ENCODE data around the gene NELL1. TPM values are rescaled to one million over a fixed set of nuclear protein-coding genes. Genes with fewer than 3 reads are reported as not detected.

Gene NELL1
- total RNA-seq, 1 experiment from 2014 or later: not detected

DNA sequence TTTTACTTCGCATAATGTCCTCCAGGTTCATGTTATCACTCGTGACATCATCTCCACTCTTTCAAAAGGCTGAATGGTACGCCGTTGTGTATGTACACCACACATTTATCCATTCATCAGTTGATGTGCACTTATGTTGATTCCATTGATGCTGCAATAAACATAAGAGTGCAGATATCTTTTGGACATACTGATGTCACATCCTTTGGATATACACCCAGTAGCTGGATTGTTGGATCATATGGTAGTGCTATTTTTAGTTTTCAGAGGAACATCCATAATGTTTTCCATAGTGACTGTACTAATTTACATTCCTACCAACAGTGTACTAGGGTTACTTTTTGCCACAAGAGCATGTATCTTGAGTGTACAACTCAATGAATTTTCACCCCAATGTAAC lies 25.0 kb upstream of the NELL1 start:
- Histone ChIP-seq H3F3A (ENCODE audit: low read length, unreplicated experiment) (no peaks in the 10 kb centered on the region), H3K9me3 (ENCODE audit: low read length) (no peaks in the 10 kb centered on the region), H3K9me2 (replicated peaks; ENCODE audit: low read length) (no peaks in the 10 kb centered on the region), H2AFZ (ENCODE audit: low read length) (no peak overlapping the region), H3K4me3 (ENCODE audit: low read length) (no peak overlapping the region), H4K20me1 (ENCODE audit: low read length) (no peaks in the 10 kb centered on the region), H3K9ac (ENCODE audit: low read length) (no peak overlapping the region), H3K27me3 (ENCODE audit: low read length) (peaks cover 8% of the 10 kb centered on the region; the same call in 1 of the 2 replicates), H3K4me1 (ENCODE audit: insufficient read depth, low read length) (no peaks in the 10 kb centered on the region), H3K27ac (ENCODE audit: low read length) (no peak overlapping the region), H3K36me3 (ENCODE audit: low read depth, low read length) (no peaks in the 10 kb centered on the region; the same call in 1 of the 2 replicates), H3K4me2 (ENCODE audit: low read length) (no peak overlapping the region), H3K79me2 (ENCODE audit: low read length) (no peaks in the 10 kb centered on the region)
- ATAC-seq (no peak), DNase-seq (no peak)
- TF ChIP-seq EZH2 (IDR thresholded peaks at IDR 0.05; ENCODE audit: low read length, unreplicated experiment) (no peak), EZH2phosphoT487 (IDR thresholded peaks at IDR 0.05; ENCODE audit: borderline replicate concordance, low read length) (no peak)
- TF ChIP-seq, protein P1, sequence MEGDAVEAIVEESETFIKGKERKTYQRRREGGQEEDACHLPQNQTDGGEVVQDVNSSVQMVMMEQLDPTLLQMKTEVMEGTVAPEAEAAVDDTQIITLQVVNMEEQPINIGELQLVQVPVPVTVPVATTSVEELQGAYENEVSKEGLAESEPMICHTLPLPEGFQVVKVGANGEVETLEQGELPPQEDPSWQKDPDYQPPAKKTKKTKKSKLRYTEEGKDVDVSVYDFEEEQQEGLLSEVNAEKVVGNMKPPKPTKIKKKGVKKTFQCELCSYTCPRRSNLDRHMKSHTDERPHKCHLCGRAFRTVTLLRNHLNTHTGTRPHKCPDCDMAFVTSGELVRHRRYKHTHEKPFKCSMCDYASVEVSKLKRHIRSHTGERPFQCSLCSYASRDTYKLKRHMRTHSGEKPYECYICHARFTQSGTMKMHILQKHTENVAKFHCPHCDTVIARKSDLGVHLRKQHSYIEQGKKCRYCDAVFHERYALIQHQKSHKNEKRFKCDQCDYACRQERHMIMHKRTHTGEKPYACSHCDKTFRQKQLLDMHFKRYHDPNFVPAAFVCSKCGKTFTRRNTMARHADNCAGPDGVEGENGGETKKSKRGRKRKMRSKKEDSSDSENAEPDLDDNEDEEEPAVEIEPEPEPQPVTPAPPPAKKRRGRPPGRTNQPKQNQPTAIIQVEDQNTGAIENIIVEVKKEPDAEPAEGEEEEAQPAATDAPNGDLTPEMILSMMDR (conservative IDR thresholded peaks at IDR 0.05; ENCODE audit: low read depth, low read length): no peak
- ChIA-PET POLR2A (ENCODE audit: unreplicated experiment) (no interaction called here), CTCF (no interaction called here)
- intact Hi-C loops (cut with micrococcal nuclease): no loop called here
- BruUV-seq (replicated peaks): no TSS peak

DNA sequence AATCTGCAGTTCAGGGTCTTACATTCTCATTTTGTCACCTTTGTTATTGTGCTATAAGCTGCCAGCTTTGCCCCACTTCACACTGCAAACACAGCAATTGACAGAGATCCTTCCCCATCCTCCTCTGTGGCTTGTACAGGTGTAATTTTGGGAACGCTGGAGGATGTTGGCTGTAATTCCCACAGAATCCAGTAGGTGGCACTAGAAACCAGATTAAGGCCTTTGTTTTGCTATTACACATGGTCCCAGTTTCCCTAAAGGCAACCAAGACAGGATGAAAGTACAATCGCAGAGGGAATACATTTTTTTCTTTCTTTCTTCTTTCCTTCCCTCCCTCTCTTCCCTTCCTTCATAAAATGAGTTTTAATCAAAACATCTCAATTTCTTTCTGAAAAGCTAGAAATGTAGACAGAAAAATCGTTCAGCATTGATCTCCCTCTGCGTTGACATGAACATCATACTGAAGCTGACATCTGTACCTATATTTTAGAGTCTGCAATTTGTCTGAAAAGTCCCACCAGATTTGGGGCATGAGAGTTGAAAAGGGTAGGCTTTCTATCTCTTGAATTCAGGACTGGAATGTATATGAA lies 21.3 kb upstream of the NELL1 start:
- no peak overlapping the region for H3K27ac ChIP-seq (ENCODE audit: low read length)
- no peak overlapping the region for H2AFZ ChIP-seq (ENCODE audit: low read length)
- H3F3A ChIP-seq (ENCODE audit: low read length, unreplicated experiment): no peaks in the 10 kb centered on the region
- H3K9me3 ChIP-seq (ENCODE audit: low read length): no peaks in the 10 kb centered on the region
- H3K4me3 ChIP-seq (ENCODE audit: low read length): no peak overlapping the region
- H3K36me3 ChIP-seq (ENCODE audit: low read depth, low read length): no peaks in the 10 kb centered on the region; the same call in 1 of the 2 replicates
- no peaks in the 10 kb centered on the region for H3K9me2 ChIP-seq (replicated peaks; ENCODE audit: low read length)
- no peaks in the 10 kb centered on the region for H3K79me2 ChIP-seq (ENCODE audit: low read length)
- H4K20me1 ChIP-seq (ENCODE audit: low read length): no peaks in the 10 kb centered on the region
- intact Hi-C loops (cut with micrococcal nuclease): loop anchor here (5.0 kb wide), 1 partner anchor 1504 kb away; no protein-coding TSS in a partner anchor
- no peaks in the 10 kb centered on the region for H3K4me1 ChIP-seq (ENCODE audit: insufficient read depth, low read length)
- ChIA-PET CTCF (no interaction called here), POLR2A (ENCODE audit: unreplicated experiment) (no interaction called here)
- no peak overlapping the region for H3K9ac ChIP-seq (ENCODE audit: low read length)
- TF ChIP-seq EZH2 (IDR thresholded peaks at IDR 0.05; ENCODE audit: low read length, unreplicated experiment): no peak
- TF ChIP-seq EZH2phosphoT487 (IDR thresholded peaks at IDR 0.05; ENCODE audit: borderline replicate concordance, low read length): no peak
- TF ChIP-seq, protein P1 (conservative IDR thresholded peaks at IDR 0.05; ENCODE audit: low read depth, low read length): peak; percentile 82
- H3K27me3 ChIP-seq (ENCODE audit: low read length): 0 out of 2 replicates have a peak, but pooled peaks cover 11% of the 10 kb centered on the region
- peak; percentile 70 for ATAC-seq
- no peak overlapping the region for H3K4me2 ChIP-seq (ENCODE audit: low read length)
- DNase-seq: peak; percentile 71
- BruUV-seq (replicated peaks): no TSS peak

DNA sequence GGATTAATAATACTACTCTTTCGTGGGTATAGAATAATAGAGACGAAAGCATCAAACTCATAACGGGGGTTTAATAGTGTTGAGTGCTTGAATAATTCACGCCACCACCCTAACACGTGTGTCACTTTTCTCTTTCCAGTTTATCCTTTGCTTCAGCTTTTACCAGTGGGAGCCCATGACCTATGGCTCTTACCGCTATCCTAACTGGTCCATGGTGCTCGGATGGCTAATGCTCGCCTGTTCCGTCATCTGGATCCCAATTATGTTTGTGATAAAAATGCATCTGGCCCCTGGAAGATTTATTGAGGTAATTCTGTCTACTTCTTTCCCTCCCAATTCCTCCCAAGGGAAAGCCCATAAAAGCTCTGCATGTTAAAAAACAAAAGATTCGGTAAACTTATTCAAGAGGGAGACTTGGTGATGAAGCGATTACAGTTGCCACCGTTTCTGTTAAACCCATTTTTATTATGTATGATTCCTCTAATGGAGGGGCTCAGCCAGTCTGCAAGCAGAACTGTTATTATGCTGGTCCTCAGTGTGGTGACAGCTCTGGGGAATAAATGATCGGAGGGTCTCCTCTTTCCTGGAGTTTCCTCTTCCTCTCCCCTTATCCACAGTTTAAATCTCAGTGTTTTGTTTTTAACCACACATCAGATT lies 17.1 kb upstream of the NELL1 start:
- H3K9ac ChIP-seq (ENCODE audit: low read length): no peak overlapping the region
- H3K4me3 ChIP-seq (ENCODE audit: low read length): no peak overlapping the region
- no peak overlapping the region for H3K27ac ChIP-seq (ENCODE audit: low read length)
- no peaks in the 10 kb centered on the region for H3K9me2 ChIP-seq (replicated peaks; ENCODE audit: low read length)
- DNase-seq (no peak), ATAC-seq (no peak)
- no peaks in the 10 kb centered on the region for H3K4me1 ChIP-seq (ENCODE audit: insufficient read depth, low read length)
- no peaks in the 10 kb centered on the region for H3K9me3 ChIP-seq (ENCODE audit: low read length)
- H3F3A ChIP-seq (ENCODE audit: low read length, unreplicated experiment): no peaks in the 10 kb centered on the region
- H3K79me2 ChIP-seq (ENCODE audit: low read length): no peaks in the 10 kb centered on the region
- POLR2A ChIA-PET (ENCODE audit: unreplicated experiment): no interaction called here
- no peak overlapping the region for H3K4me2 ChIP-seq (ENCODE audit: low read length)
- no peaks in the 10 kb centered on the region for H4K20me1 ChIP-seq (ENCODE audit: low read length)
- intact Hi-C loops (cut with micrococcal nuclease): no loop called here
- CTCF ChIA-PET: no interaction called here
- no peaks in the 10 kb centered on the region; the same call in 1 of the 2 replicates for H3K36me3 ChIP-seq (ENCODE audit: low read depth, low read length)
- peaks cover 34% of the 10 kb centered on the region; the same call in 1 of the 2 replicates for H3K27me3 ChIP-seq (ENCODE audit: low read length)
- H2AFZ ChIP-seq (ENCODE audit: low read length): no peak overlapping the region
- TF ChIP-seq EZH2 (IDR thresholded peaks at IDR 0.05; ENCODE audit: low read length, unreplicated experiment): no peak
- TF ChIP-seq EZH2phosphoT487 (IDR thresholded peaks at IDR 0.05; ENCODE audit: borderline replicate concordance, low read length): no peak
- TF ChIP-seq, protein P1 (conservative IDR thresholded peaks at IDR 0.05; ENCODE audit: low read depth, low read length): no peak
- BruUV-seq (replicated peaks): no TSS peak
